Measurements from ENCODE around the gene C6.
"Not testable (repeated sequence)": the region's sequence is repeated elsewhere in the genome, so short reads cannot be mapped to it uniquely, and the experiment has no call there.

C6 gene

DNA sequence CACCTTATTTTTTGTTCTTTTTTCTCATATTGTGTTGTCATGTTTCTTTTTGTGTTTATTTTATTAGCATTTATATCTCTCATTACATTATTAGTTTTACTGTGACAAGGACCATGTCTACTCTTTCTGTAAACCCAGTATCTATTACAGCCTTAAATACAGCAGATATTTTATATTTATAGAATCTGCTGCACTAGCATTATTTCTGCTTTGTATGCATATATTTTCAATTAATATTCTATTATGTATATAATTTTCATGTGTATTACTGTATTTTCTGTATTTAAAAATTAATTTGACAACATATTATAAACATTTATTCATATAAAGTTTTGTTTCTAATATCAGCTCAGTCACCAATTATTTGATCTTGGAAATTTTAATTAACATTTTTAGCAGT, 19.5 kb upstream of the C6 start:
- no peak overlapping the region for H3K4me3 ChIP-seq (ENCODE audit: low read depth, low read length)

GRCh38 chr5:41230276-41230675, 16.9 kb upstream of the C6 start:
- H2AFZ ChIP-seq (ENCODE audit: low read length, unreplicated experiment); H3K27me3 ChIP-seq (ENCODE audit: insufficient read depth, low read length); H3K79me2 ChIP-seq (ENCODE audit: control insufficient read depth, insufficient read depth, low read length, unreplicated experiment); H3K36me3 ChIP-seq (ENCODE audit: insufficient read depth, low read length); H3K4me3 ChIP-seq (ENCODE audit: low read depth, low read length); H3K27ac ChIP-seq (ENCODE audit: low read depth, low read length); H3K4me1 ChIP-seq (ENCODE audit: control insufficient read depth, insufficient read depth, low read length, unreplicated experiment): not testable (repeated sequence)

More for the DNA sequence above, 19.5 kb upstream of the C6 start:
- Histone ChIP-seq H3K27me3 (ENCODE audit: insufficient read depth, low read length) (no peaks in the 10 kb centered on the region), H3K4me1 (ENCODE audit: control insufficient read depth, insufficient read depth, low read length, unreplicated experiment) (no peaks in the 10 kb centered on the region), H3K36me3 (ENCODE audit: insufficient read depth, low read length) (0 out of 2 replicates have a peak, but pooled peaks cover 3% of the 10 kb centered on the region), H3K27ac (ENCODE audit: low read depth, low read length) (no peak overlapping the region), H2AFZ (ENCODE audit: low read length, unreplicated experiment) (no peak overlapping the region), H3K79me2 (ENCODE audit: control insufficient read depth, insufficient read depth, low read length, unreplicated experiment) (no peaks in the 10 kb centered on the region)

GRCh38 chr5:41223962-41224361, 10.6 kb upstream of the C6 start:
- Histone ChIP-seq H3K27ac (ENCODE audit: low read depth, low read length) (no peak overlapping the region), H3K36me3 (ENCODE audit: insufficient read depth, low read length) (no peaks in the 10 kb centered on the region), H3K4me1 (ENCODE audit: control insufficient read depth, insufficient read depth, low read length, unreplicated experiment) (no peaks in the 10 kb centered on the region), H3K4me3 (ENCODE audit: low read depth, low read length) (no peak overlapping the region), H3K79me2 (ENCODE audit: control insufficient read depth, insufficient read depth, low read length, unreplicated experiment) (no peaks in the 10 kb centered on the region), H2AFZ (ENCODE audit: low read length, unreplicated experiment) (no peak overlapping the region), H3K27me3 (ENCODE audit: insufficient read depth, low read length) (no peaks in the 10 kb centered on the region)

DNA sequence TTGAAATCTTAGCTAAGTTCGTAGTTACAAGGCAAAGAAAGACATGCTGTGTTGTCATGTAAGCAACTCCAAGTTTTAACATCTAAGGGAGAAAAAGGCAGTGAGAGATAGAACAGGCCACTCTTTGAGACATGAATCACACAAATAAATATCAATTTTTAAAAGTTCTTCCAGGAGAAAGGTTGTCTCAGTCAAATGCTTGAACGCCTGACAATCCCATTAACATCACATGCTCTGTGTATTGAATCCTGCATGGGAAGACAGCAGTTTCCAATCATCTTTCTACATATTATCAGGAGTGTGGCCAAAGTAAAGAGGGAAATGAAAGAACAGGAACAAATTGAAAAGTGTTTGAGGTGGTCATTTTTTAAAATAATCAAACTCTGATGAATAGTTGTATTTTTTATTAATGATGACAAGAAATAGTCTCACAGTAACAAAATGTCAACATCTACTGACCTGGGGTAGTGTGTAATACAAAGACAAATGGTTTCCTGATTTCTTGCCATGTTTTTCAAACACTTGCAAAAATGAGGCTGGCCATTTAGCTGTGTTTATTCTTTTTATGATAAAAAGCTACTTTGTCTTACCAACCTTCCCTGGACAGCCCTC, 6.4 kb upstream of the C6 start:
- H2AFZ ChIP-seq (ENCODE audit: low read length, unreplicated experiment) = no peak overlapping the region

GRCh38 chr5:41218929-41219657, 5.8 kb upstream of the C6 start:
- Histone ChIP-seq H3K79me2 (ENCODE audit: control insufficient read depth, insufficient read depth, low read length, unreplicated experiment) (no peaks in the 10 kb centered on the region), H2AFZ (ENCODE audit: low read length, unreplicated experiment) (no peak overlapping the region), H3K4me1 (ENCODE audit: control insufficient read depth, insufficient read depth, low read length, unreplicated experiment) (no peaks in the 10 kb centered on the region), H3K27me3 (ENCODE audit: insufficient read depth, low read length) (no peaks in the 10 kb centered on the region), H3K4me3 (ENCODE audit: low read depth, low read length) (no peak overlapping the region), H3K27ac (ENCODE audit: low read depth, low read length) (no peak overlapping the region), H3K36me3 (ENCODE audit: insufficient read depth, low read length) (no peaks in the 10 kb centered on the region)

More for the DNA sequence above, 6.4 kb upstream of the C6 start:
- Histone ChIP-seq H3K79me2 (ENCODE audit: control insufficient read depth, insufficient read depth, low read length, unreplicated experiment) (no peaks in the 10 kb centered on the region), H3K27me3 (ENCODE audit: insufficient read depth, low read length) (no peaks in the 10 kb centered on the region), H3K4me1 (ENCODE audit: control insufficient read depth, insufficient read depth, low read length, unreplicated experiment) (no peaks in the 10 kb centered on the region), H3K4me3 (ENCODE audit: low read depth, low read length) (no peak overlapping the region), H3K27ac (ENCODE audit: low read depth, low read length) (no peak overlapping the region), H3K36me3 (ENCODE audit: insufficient read depth, low read length) (no peaks in the 10 kb centered on the region)

- Histone ChIP-seq H3K4me3 (ENCODE audit: low read depth, low read length) (no peak overlapping the region), H3K4me1 (ENCODE audit: control insufficient read depth, insufficient read depth, low read length, unreplicated experiment) (no peaks in the 10 kb centered on the region), H2AFZ (ENCODE audit: low read length, unreplicated experiment) (no peak overlapping the region), H3K79me2 (ENCODE audit: control insufficient read depth, insufficient read depth, low read length, unreplicated experiment) (no peaks in the 10 kb centered on the region), H3K36me3 (ENCODE audit: insufficient read depth, low read length) (no peaks in the 10 kb centered on the region), H3K27me3 (ENCODE audit: insufficient read depth, low read length) (no peaks in the 10 kb centered on the region), H3K27ac (ENCODE audit: low read depth, low read length) (no peak overlapping the region)
These were observed 850 bp upstream of the C6 start for GRCh38 chr5:41214182-41214581.

GRCh38 chr5:41212935-41213334, 397 bp downstream of the C6 start:
- H3K27ac ChIP-seq (ENCODE audit: low read depth, low read length) = no peak overlapping the region
- H3K79me2 ChIP-seq (ENCODE audit: control insufficient read depth, insufficient read depth, low read length, unreplicated experiment) = no peaks in the 10 kb centered on the region
- no peaks in the 10 kb centered on the region for H3K4me1 ChIP-seq (ENCODE audit: control insufficient read depth, insufficient read depth, low read length, unreplicated experiment)
- H3K4me3 ChIP-seq (ENCODE audit: low read depth, low read length) = no peak overlapping the region
- no peaks in the 10 kb centered on the region for H3K27me3 ChIP-seq (ENCODE audit: insufficient read depth, low read length)
- H2AFZ ChIP-seq (ENCODE audit: low read length, unreplicated experiment) = no peak overlapping the region
- H3K36me3 ChIP-seq (ENCODE audit: insufficient read depth, low read length) = no peaks in the 10 kb centered on the region

GRCh38 chr5:41211417-41211816, 1.9 kb downstream of the C6 start:
- Histone ChIP-seq H3K79me2 (ENCODE audit: control insufficient read depth, insufficient read depth, low read length, unreplicated experiment) (no peaks in the 10 kb centered on the region), H3K27ac (ENCODE audit: low read depth, low read length) (no peak overlapping the region), H3K36me3 (ENCODE audit: insufficient read depth, low read length) (no peaks in the 10 kb centered on the region), H3K27me3 (ENCODE audit: insufficient read depth, low read length) (no peaks in the 10 kb centered on the region), H2AFZ (ENCODE audit: low read length, unreplicated experiment) (peak overlapping the region; percentile 24), H3K4me1 (ENCODE audit: control insufficient read depth, insufficient read depth, low read length, unreplicated experiment) (no peaks in the 10 kb centered on the region), H3K4me3 (ENCODE audit: low read depth, low read length) (no peak overlapping the region)

DNA sequence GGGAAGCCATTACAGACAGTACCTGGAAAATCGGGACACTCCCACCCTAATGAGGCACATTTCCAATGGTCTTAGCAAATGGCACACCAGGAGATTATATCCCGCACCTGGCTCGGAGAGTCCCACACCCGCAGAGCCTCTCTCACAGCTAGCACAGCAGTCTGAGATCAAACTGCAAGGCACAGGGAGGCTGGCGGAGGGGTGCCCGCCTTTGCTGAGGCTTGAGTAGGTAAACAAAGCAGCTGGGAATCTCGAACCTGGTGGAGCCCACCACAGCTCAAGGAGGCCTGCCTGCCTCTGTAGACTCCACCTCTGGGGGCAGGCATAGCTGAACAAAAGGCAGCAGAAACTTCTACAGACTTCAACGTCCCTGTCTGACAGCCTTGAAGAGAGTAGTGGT, 7.9 kb downstream of the C6 start:
- H3K4me3 ChIP-seq (ENCODE audit: low read depth, low read length); H3K4me1 ChIP-seq (ENCODE audit: control insufficient read depth, insufficient read depth, low read length, unreplicated experiment): not testable (repeated sequence)

DNA sequence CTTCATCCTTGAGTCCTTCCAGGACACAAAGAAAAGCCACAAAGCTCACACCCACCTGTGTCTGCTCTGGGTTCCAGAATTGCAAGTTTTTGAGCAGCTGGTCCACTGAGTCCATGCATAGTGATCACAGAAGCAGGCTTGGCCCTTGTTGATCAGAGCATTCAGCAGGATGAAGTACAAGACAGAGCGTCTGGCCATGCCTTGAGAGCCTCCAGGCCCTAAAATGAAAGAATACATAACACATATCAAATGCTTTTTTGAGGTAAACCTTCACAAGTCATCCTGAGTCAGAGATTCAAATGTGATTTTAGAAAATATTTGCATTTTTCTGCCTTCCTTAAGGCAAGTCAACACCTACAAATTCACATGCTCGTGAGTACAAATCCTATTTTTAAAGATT, 10.3 kb downstream of the C6 start:
- Histone ChIP-seq H3K79me2 (ENCODE audit: control insufficient read depth, insufficient read depth, low read length, unreplicated experiment) (no peaks in the 10 kb centered on the region), H3K27ac (ENCODE audit: low read depth, low read length) (no peak overlapping the region), H3K4me1 (ENCODE audit: control insufficient read depth, insufficient read depth, low read length, unreplicated experiment) (peaks cover 10% of the 10 kb centered on the region), H2AFZ (ENCODE audit: low read length, unreplicated experiment) (no peak overlapping the region), H3K4me3 (ENCODE audit: low read depth, low read length) (no peak overlapping the region), H3K36me3 (ENCODE audit: insufficient read depth, low read length) (no peaks in the 10 kb centered on the region), H3K27me3 (ENCODE audit: insufficient read depth, low read length) (no peaks in the 10 kb centered on the region)

More for the DNA sequence above, 7.9 kb downstream of the C6 start:
- H2AFZ ChIP-seq (ENCODE audit: low read length, unreplicated experiment); H3K79me2 ChIP-seq (ENCODE audit: control insufficient read depth, insufficient read depth, low read length, unreplicated experiment); H3K27ac ChIP-seq (ENCODE audit: low read depth, low read length); H3K27me3 ChIP-seq (ENCODE audit: insufficient read depth, low read length); H3K36me3 ChIP-seq (ENCODE audit: insufficient read depth, low read length): not testable (repeated sequence)

DNA sequence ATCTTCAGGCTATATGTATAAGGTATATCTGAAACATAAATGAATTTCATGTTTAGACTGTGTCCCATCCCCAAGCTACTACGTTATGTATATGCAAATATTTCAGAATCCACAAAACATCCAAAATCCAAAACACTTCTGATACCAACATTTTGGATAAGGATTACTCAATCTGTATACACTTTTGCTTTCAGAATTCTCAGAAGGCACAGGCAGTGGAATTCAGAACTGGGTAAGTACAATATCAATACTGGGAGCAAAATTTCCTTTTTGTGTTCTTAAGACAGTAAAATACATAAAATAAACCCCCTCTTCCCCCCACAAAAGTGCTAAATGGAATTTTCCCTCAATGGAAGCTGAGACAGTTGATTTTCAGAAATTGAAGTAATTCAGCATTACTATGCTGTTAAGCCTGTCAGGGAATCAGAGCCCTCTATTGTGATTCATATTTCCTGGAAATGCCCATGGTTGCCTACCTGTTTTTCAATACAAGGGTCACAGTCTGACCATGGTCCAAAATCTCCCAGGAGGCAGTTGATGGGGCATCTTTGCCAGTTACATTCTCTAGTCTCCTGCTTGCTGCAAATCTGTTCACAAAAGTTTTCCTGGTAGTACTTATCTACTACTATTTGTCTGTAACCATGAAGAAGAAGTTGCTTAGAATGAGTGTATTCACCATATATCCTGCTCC, 12.1 kb downstream of the C6 start:
- peaks cover 11% of the 10 kb centered on the region for H3K4me1 ChIP-seq (ENCODE audit: control insufficient read depth, insufficient read depth, low read length, unreplicated experiment)
- no peak overlapping the region; the same call in 1 of the 2 replicates for H3K27ac ChIP-seq (ENCODE audit: low read depth, low read length)
- H3K27me3 ChIP-seq (ENCODE audit: insufficient read depth, low read length) = no peaks in the 10 kb centered on the region
- no peak overlapping the region for H3K4me3 ChIP-seq (ENCODE audit: low read depth, low read length)
- no peaks in the 10 kb centered on the region for H3K79me2 ChIP-seq (ENCODE audit: control insufficient read depth, insufficient read depth, low read length, unreplicated experiment)
- H3K36me3 ChIP-seq (ENCODE audit: insufficient read depth, low read length) = no peaks in the 10 kb centered on the region
- peak overlapping the region; percentile 83 for H2AFZ ChIP-seq (ENCODE audit: low read length, unreplicated experiment)

Data from ACC112 (cell line).